K562 (cell line): ENCODE measurements around the gene APBB2. TPM values are rescaled to one million over a fixed set of nuclear protein-coding genes. Genes with fewer than 3 reads are reported as not detected.

Experiments
- ATAC-seq: fragments of 200-7000 bp; cut with Tn5 transposase; 3 replicates; pipeline ENCODE4 v1.9.1; 2020; ENCODE audit warnings: moderate library complexity
- BruUV-seq: library from RNA; stranded (reverse); fragments of 400-500 nt; replicated peaks from 2 replicates; lab custom pipeline; 2021; lab: Mats Ljungman, UMichigan
- CTCF ChIA-PET: fragments of 300-600 bp; formaldehyde crosslinking; extraction: SDS; loops from one replicate; lab custom pipeline; 2021; ENCODE audit warnings: low intra/inter-chr PET ratio; lab: Yijun Ruan, JAX
- POLR2A ChIA-PET: fragments of 300-600, 350-650 bp; sonication (Branson Sonifier 250); formaldehyde crosslinking; extraction: SDS; loops from one replicate; lab custom pipeline; 2021; ENCODE audit warnings: antibody characterized with exemption, inconsistent platforms; lab: Yijun Ruan, JAX
- DNase-seq, 4 experiments: peaks; one replicate each; pipeline versions ENCODE4 v3.0.0 to v3.0.0-alpha.2; 2011 to 2018; ENCODE audit warnings: low spot score in 3 of 4, mixed read lengths in 3 of 4; ENCODE audit errors: extremely low read depth in 1 of 4
- FAIRE-seq: peaks from 2 replicates; lab custom pipeline; 2011; peaks lifted over from hg19 to GRCh38; lab: Jason Lieb, UNC
- H2AFZ ChIP-seq: 2 replicates; pipeline ENCODE4 v1.6.0; 2011; ENCODE audit warnings: low read depth, low read length, control low read depth, inconsistent platforms
- H3K27ac ChIP-seq: fragments of 200-600 bp; 3 replicates; pipeline ENCODE4 v1.8.0; 2011; ENCODE audit warnings: low read depth, mild to moderate bottlenecking, control low read depth, inconsistent platforms, low read length, moderate library complexity, mixed read lengths; ENCODE audit errors: extremely low read depth
- H3K27me3 ChIP-seq, 2 experiments: fragments of 300-600 bp in 1 of 2; 2 replicates in 1 of 2; 3 replicates in 1 of 2; pipeline versions ENCODE4 v1.6.0 to v1.8.0; 2011; ENCODE audit warnings: inconsistent platforms in 2 of 2, low read length in 2 of 2, mild to moderate bottlenecking in 1 of 2, mixed read lengths in 1 of 2, moderate library complexity in 1 of 2; ENCODE audit not compliant: control insufficient read depth in 2 of 2, insufficient read depth in 2 of 2
- H3K36me3 ChIP-seq: fragments of 300-600 bp; 3 replicates; pipeline ENCODE4 v1.8.0; 2011; ENCODE audit warnings: mild to moderate bottlenecking, low read length, inconsistent platforms; ENCODE audit not compliant: control insufficient read depth, insufficient read depth
- H3K4me1 ChIP-seq, 2 experiments: fragments of 200-600 bp in 1 of 2; replicated peaks in 1 of 2; 2 replicates in 1 of 2; 3 replicates in 1 of 2; pipeline versions ENCODE4 v1.5.1 to v1.8.0; 2011; ENCODE audit warnings: inconsistent platforms in 2 of 2, low read length in 2 of 2, mild to moderate bottlenecking in 1 of 2, mixed read lengths in 1 of 2, moderate library complexity in 1 of 2; ENCODE audit not compliant: control insufficient read depth in 2 of 2, insufficient read depth in 2 of 2
- H3K4me2 ChIP-seq: 2 replicates; pipeline ENCODE4 v1.6.1; 2011; ENCODE audit warnings: low read length, control low read depth, inconsistent platforms, mixed read lengths; ENCODE audit not compliant: insufficient read depth
- H3K4me3 ChIP-seq: fragments of 200-600 bp; sonication (generic), shearing (Covaris generic); 2 replicates; pipeline ENCODE4 v1.5.1; 2016; ENCODE audit warnings: control low read depth, inconsistent platforms
- H3K79me2 ChIP-seq: fragments of 200-600 bp; 3 replicates; pipeline ENCODE4 v1.8.0; 2011; ENCODE audit warnings: low read length, inconsistent platforms; ENCODE audit not compliant: control insufficient read depth, insufficient read depth
- H3K9ac ChIP-seq, 2 experiments: 2 replicates each; pipeline versions ENCODE4 v1.6.0 to v1.6.1; 2011; ENCODE audit warnings: low read depth in 2 of 2, low read length in 2 of 2, control low read depth in 1 of 2, inconsistent platforms in 1 of 2, mild to moderate bottlenecking in 1 of 2, mixed read lengths in 1 of 2; ENCODE audit not compliant: insufficient read depth in 1 of 2
- H3K9me1 ChIP-seq: one replicate; pipeline ENCODE4 v1.6.0; 2011; ENCODE audit warnings: inconsistent platforms, mild to moderate bottlenecking, low read length, moderate library complexity; ENCODE audit not compliant: control insufficient read depth, insufficient read depth
- H3K9me3 ChIP-seq: replicated peaks from 2 replicates; pipeline ENCODE4 v1.5.1; 2011; ENCODE audit warnings: low read depth, low read length, inconsistent platforms; ENCODE audit not compliant: control insufficient read depth, insufficient read depth
- H4K20me1 ChIP-seq: replicated peaks from 2 replicates; pipeline ENCODE4 v1.6.1; 2011; ENCODE audit warnings: low read length, inconsistent platforms, mixed read lengths; ENCODE audit not compliant: control insufficient read depth, insufficient read depth
- BRD9 ChIP-seq: fragments of 450-650 bp; IDR thresholded peaks from 2 replicates; pipeline ENCODE4 v1.6.1; 2018; ENCODE audit warnings: low read depth; ENCODE audit not compliant: partially characterized antibody
- CBX5 ChIP-seq: IDR thresholded peaks from 2 replicates; pipeline ENCODE4 v1.6.1; 2014; ENCODE audit warnings: low read depth, borderline replicate concordance
- CREB5 ChIP-seq: fragments of 250-450 bp; sonication (Bioruptor Pico); IDR thresholded peaks from 2 replicates; pipeline ENCODE4 v1.5.0; 2020; ENCODE audit warnings: mild to moderate bottlenecking
- CTBP1 ChIP-seq: fragments of 450-650 bp; IDR thresholded peaks from 2 replicates; pipeline ENCODE4 v1.6.1; 2016; ENCODE audit warnings: borderline replicate concordance
- E2F3 ChIP-seq: fragments of 250-450 bp; sonication (Bioruptor Pico); IDR thresholded peaks from 2 replicates; pipeline ENCODE4 v1.4.0; 2020; ENCODE audit warnings: mild to moderate bottlenecking
- FOSL1 ChIP-seq: fragments of 200-800 bp; sonication (Bioruptor generic); conservative IDR thresholded peaks from 2 replicates; pipeline ENCODE4 v1.6.1; 2016; ENCODE audit warnings: missing genetic modification characterization, missing compliant biosample characterization
- HMG20B ChIP-seq: fragments of 250-450 bp; sonication (Bioruptor Pico); IDR thresholded peaks from 2 replicates; pipeline ENCODE4 v1.5.0; 2021; ENCODE audit warnings: mild to moderate bottlenecking
- ILK ChIP-seq: fragments of 450-650 bp; IDR thresholded peaks from 2 replicates; pipeline ENCODE4 v1.6.1; 2016; ENCODE audit warnings: missing genetic modification characterization, low read depth, mild to moderate bottlenecking, missing compliant biosample characterization, moderate library complexity, borderline replicate concordance
- JUND ChIP-seq, 2 experiments: IDR thresholded peaks; 2 replicates in 1 of 2; 3 replicates in 1 of 2; pipeline ENCODE4 v1.6.1; 2011; ENCODE audit warnings: borderline replicate concordance in 2 of 2, low read depth in 2 of 2, low read length in 2 of 2, improper control_type of control experiment in 1 of 2, missing biosample characterization in 1 of 2, missing genetic modification characterization in 1 of 2, missing genetic modification reagents in 1 of 2
- MITF ChIP-seq: IDR thresholded peaks from 2 replicates; pipeline ENCODE4 v1.6.1; 2014; ENCODE audit warnings: antibody characterized with exemption
- POLR2H ChIP-seq: IDR thresholded peaks from 2 replicates; pipeline ENCODE4 v1.6.1; 2016; ENCODE audit warnings: missing genetic modification characterization, low read depth, mild to moderate bottlenecking, control low read depth, missing compliant biosample characterization, moderate library complexity
- SMARCA5 ChIP-seq: fragments of 450-650 bp; IDR thresholded peaks from 2 replicates; pipeline ENCODE4 v1.6.1; 2016
- SRF ChIP-seq, 2 experiments: fragments of 250-450, 450-650 bp in 1 of 2; sonication (Bioruptor Pico) in 1 of 2; sonication (generic) in 1 of 2; formaldehyde crosslinking; IDR thresholded peaks; 2 replicates each; pipeline versions ENCODE4 v1.5.0 to v1.5.1; 2020 to 2022; ENCODE audit warnings: mild to moderate bottlenecking in 1 of 2, missing genetic modification reagents in 1 of 2
- VEZF1 ChIP-seq: fragments of 200-800 bp; sonication (Bioruptor generic); IDR thresholded peaks from 2 replicates; pipeline ENCODE4 v1.6.1; 2017; ENCODE audit warnings: missing genetic modification characterization, missing compliant biosample characterization
- ZNF253 ChIP-seq: fragments of 250-450 bp; sonication (Bioruptor Pico); conservative IDR thresholded peaks from 2 replicates; pipeline ENCODE4 v1.6.1; 2021; ENCODE audit warnings: mild to moderate bottlenecking
- ZNF76 ChIP-seq: fragments of 250-450 bp; sonication (Bioruptor Pico); IDR thresholded peaks from 2 replicates; pipeline ENCODE4 v1.4.0; 2020; ENCODE audit warnings: mild to moderate bottlenecking, moderate library complexity, borderline replicate concordance
- WGBS: fragments of 100-300 bp; shearing (Covaris generic); methylation state at CpG from one replicate; pipeline ENCODE4 v1.1.6; 2016; ENCODE audit warnings: low coverage, mixed read lengths; ENCODE audit not compliant: insufficient coverage; ENCODE audit errors: missing lambda C conversion rate; 5-methylcytosine and 5-hydroxymethylcytosine counted together
- in situ Hi-C: fragments of 300-500 bp; cut with MboI; formaldehyde crosslinking; loops from 4 replicates; pipeline ENCODE4 v1.15.0; 2018; ENCODE audit warnings: inconsistent platforms, mixed read lengths
- intact Hi-C: fragments of 100-400 bp; cut with micrococcal nuclease; formaldehyde crosslinking; loops from 2 replicates; pipeline ENCODE4 v1.14.2; 2022
- polyA plus RNA-seq, 8 experiments: library from polyadenylated mRNA; depleted of rRNA in 4 of 8; stranded (reverse) in 5 of 8; unstranded in 3 of 8; fragments of >200 nt; fragmentation: Nextera tagmentation in 2 of 8; fragmentation: Illumina TruSeq in 1 of 8; extraction: Ambion mirVana in 2 of 8; extraction: Trizol in 1 of 8; gene quantifications; 2 replicates each; pipeline versions ENCODE4 v1.2.1 to v1.2.3, GENCODE V29; 2011 to 2014; ENCODE audit warnings: inconsistent platforms in 1 of 8, missing spikeins in 1 of 8
- total RNA-seq, 7 experiments: library from RNA; depleted of rRNA in 6 of 7; stranded (reverse); fragments of >200 nt in 6 of 7; fragmentation: Illumina TruSeq in 2 of 7; extraction: Trizol in 2 of 7; gene quantifications; 2 replicates each; pipeline versions ENCODE4 v1.2.1 to v1.2.3, GENCODE V29; 2011 to 2021; ENCODE audit warnings: low replicate concordance in 1 of 7

APBB2 gene
- total and polyA plus RNA-seq, 9 of the 15 experiments (the other 6 are each of a cell fraction or from before 2014, with no cell fraction given): 0.08 to 2.1 (median 1.4) TPM

GRCh38 chr4:41207291-41207831, 7.0 kb downstream of the APBB2 start (continued):
- TF ChIP-seq VEZF1 (CRISPR knock-in tag): no peak
- TF ChIP-seq ZNF253 (CRISPR knock-in tag): no peak
- TF ChIP-seq SRF (CRISPR knock-in tag; IDR thresholded peaks at IDR 0.05): no peak
- peak; percentile 44; the same call in 1 of the 2 replicates for TF ChIP-seq JUND (IDR thresholded peaks at IDR 0.05; ENCODE audit: borderline replicate concordance, low read depth, low read length)
- TF ChIP-seq JUND (tag; IDR thresholded peaks at IDR 0.05; ENCODE audit: borderline replicate concordance, low read depth, low read length): peak; percentile 69; the same call in 1 of the 3 replicates
- peak; percentile 88 for TF ChIP-seq FOSL1 (tag)
- no peak for TF ChIP-seq POLR2H (tag)
- TF ChIP-seq ILK (tag): no peak

GRCh38 chr4:41205854-41206460, 8.4 kb downstream of the APBB2 start:
- BruUV-seq: no TSS peak
- Histone ChIP-seq H3K79me2 (no peaks in the 10 kb centered on the region), H3K27ac (no peak overlapping the region), H3K4me2 (no peak overlapping the region), H3K4me3 (no peak overlapping the region), H3K4me1 (no peaks in the 10 kb centered on the region; a peak in 1 of 5 replicates), H3K9me1 (no peaks in the 10 kb centered on the region), H4K20me1 (no peaks in the 10 kb centered on the region), H3K9me3 (no peaks in the 10 kb centered on the region), H2AFZ (no peak overlapping the region), H3K27me3 (peaks cover under 1 to 12% of the 10 kb centered on the region in 2 experiments; a peak in 2 of 5 replicates), H3K9ac (no peak overlapping the region), H3K36me3 (no peaks in the 10 kb centered on the region)
- ATAC-seq (no peak), DNase-seq (no peak), FAIRE-seq (no peak)
- intact Hi-C loops: no loop called here
- in situ Hi-C loops: no loop called here
- ChIA-PET POLR2A (no interaction called here), CTCF (no interaction called here)
- 0% methylated on average over 2 of the region's 2 CpGs for WGBS
- TF ChIP-seq MITF: no peak
- TF ChIP-seq CREB5 (CRISPR knock-in tag): no peak
- no peak for TF ChIP-seq HMG20B (CRISPR knock-in tag)
- no peak for TF ChIP-seq E2F3 (CRISPR knock-in tag)
- TF ChIP-seq CBX5: no peak
- no peak for TF ChIP-seq SMARCA5
- TF ChIP-seq ZNF76: no peak
- no peak for TF ChIP-seq CTBP1
- no peak for TF ChIP-seq BRD9
